CD4-positive, alpha-beta T cell treated with Interleukin-15 for 1 hour (primary cell): ENCODE data around the gene UFSP1.
A peak's percentile ranks its signal among the peaks of the same experiment; 100 is the strongest.

Source experiments
- DNase-seq: peaks from one replicate; pipeline ENCODE4 v3.0.0-alpha.2; 2020

The UFSP1 gene

GRCh38 chr7:100880645-100881044 lies 8.9 kb downstream of the UFSP1 start:
- DNase-seq = no peak

- no peak for DNase-seq
Measured at GRCh38 chr7:100879685-100880261, 9.7 kb downstream of the UFSP1 start.

DNA sequence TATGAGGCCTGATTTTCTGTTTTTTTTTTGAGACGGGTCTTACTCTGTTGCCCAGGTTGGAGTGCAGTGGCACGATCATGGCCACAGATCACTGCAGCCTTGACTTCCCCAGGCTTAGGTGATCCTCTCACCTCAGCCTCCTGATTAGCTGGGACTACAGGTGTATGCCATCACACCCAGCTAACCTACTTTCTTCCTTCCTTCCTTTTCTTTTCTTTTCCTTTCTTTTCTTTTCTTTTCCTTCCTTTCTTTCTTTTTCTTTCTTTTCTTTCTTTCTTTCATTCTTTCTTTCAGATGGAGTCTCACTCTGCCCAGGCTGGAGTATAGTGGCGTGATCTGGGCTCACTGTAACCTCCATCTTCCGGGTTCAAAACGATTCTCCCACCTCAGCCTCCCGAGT lies 10.8 kb downstream of the UFSP1 start:
- DNase-seq = no peak

- no peak for DNase-seq
Measured at GRCh38 chr7:100878013-100878412, 11.5 kb downstream of the UFSP1 start.

GRCh38 chr7:100875356-100875751 lies 14.2 kb downstream of the UFSP1 start:
- no peak for DNase-seq

GRCh38 chr7:100874577-100875355 lies 14.7 kb downstream of the UFSP1 start, which contains the start of gene SRRT:
TSS of gene SRRT (plus strand) at chr7:100875103. CDS start at chr7:100875591, 488 bp downstream.
- DNase-seq = peak; percentile 97

DNA sequence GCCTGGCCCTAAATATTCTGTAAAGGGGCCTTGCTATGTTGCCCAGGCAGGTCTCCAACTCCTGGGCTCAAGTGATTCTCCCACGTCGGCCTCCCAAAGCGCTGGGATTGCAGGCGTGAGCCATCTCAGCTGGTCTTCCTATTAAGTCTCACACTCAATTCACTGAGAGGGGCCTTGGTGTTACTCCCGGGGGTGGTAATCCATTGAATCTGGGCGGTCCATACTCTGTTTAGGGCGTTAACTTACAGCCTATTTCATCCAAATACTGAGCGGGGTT lies 15.3 kb downstream of the UFSP1 start:
- DNase-seq = no peak

DNA sequence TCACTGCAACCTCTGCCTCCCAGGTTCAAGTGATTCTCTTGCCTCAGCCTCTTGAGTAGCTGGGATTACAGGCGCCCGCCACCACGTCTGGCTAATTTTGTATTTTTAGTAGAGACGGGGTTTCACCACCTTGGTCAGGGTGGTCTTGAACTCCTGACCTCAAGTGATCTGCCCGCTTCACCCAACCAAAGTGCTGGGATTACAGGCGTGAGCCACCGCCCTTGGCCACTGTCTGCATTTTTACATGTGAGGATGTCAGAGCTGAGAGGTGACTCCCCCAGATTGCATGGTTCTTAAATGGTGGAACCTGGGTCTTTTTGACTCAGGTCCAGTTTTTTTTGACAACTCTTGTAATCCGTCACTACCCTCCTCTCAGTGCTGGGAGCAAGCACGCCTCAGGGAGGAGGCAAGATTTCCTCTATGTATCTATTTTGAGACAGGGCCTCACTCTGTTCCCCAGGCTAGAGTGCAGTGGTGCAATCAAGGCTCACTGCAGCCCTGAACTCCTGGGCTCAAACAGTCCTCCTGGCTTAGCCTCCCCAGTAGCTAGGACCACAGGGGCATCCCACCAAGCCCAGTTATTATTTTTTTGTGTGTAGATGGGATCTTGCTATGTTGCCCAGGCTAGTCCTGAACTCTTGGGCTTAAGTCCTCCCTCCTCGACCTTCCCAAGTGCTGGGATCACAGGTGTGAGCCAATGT lies 15.8 kb downstream of the UFSP1 start:
- no peak for DNase-seq

DNA sequence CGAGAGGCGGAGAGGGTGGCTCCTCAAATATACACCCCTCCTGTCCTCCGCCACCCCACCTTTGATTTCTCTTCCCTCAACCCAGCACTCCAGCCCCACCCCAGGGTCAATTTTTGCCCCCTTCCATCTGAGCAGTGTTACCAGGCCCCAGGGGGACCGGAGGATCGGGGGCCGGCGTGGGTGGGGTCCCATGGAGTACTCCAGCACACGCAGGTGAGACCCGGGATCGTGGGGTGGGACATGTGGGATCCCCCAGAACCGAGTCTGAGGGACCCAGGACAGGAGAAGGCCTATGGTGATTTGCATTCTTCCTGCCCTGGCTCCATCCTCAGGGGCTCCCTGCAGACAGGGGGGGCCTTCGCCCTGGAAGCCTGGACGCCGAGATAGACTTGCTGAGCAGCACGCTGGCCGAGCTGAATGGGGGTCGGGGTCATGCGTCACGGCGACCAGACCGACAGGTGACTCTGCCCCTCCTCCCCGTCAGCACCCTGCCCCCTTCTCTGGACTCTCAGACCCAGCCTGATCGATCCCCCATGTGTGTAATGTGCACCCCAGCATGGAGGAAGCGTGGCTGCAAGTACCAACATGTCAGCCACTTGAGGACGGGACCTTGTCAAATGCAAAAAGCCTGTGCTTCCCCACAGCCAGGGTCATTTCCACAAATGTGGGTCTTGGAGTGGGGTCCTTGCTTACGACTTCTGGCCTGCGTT lies 21.6 kb downstream of the UFSP1 start:
- no peak for DNase-seq

DNA sequence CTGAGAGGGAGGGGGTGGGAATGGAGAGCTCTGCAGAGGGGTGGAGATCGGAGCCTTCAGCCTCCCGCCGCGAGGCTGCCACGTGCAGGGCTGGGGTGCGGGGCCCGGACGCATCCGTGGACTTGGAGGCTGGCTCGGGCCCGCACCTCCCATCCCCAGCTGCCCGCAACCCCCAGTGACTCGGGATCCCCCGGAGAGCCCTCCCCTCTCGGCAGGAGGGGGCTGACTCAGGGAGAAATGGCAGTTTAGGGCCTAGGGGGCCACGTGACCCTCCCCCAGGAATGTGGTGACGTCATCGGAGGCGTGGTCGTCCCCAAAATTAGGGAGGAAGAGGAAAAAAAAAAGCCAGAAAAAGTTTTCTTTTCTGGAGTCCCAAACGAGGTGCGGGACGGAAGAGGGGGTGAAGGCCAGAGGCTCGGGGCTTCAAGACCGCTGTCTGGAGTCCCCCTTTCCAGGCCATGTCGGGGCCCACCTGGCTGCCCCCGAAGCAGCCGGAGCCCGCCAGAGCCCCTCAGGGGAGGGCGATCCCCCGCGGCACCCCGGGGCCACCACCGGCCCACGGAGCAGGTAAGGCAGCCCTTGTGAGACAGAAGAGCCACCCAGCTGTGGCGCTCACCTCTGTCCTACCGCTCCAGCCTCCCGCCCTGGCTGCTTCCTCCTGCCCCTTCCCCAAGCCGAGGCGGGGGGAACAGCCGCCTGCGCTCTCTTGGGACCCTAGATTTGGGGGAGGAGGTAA lies 22.3 kb downstream of the UFSP1 start, which contains the start of gene TRIP6:
TSS of gene TRIP6 (plus strand) at position 348 of the 736 bp plus-strand sequence. CDS start at position 459, 111 bp downstream.
- peak; percentile 46 for DNase-seq

DNA sequence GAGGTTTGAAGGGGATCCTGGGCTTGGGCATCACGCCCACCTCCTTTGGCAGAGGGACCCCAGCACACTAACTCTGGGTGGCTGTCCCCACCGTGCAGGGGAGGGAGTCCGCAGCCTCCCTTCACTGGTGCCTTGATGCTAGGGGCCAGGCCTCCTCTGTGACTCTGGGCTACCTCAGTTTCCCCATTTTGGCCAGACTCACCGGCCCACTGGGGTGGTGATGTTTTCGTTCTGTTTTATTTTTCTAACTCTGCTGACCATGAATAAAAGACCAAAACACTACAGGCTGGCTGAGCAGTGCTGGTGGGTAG lies 22.8 kb downstream of the UFSP1 start:
- DNase-seq = no peak

DNA sequence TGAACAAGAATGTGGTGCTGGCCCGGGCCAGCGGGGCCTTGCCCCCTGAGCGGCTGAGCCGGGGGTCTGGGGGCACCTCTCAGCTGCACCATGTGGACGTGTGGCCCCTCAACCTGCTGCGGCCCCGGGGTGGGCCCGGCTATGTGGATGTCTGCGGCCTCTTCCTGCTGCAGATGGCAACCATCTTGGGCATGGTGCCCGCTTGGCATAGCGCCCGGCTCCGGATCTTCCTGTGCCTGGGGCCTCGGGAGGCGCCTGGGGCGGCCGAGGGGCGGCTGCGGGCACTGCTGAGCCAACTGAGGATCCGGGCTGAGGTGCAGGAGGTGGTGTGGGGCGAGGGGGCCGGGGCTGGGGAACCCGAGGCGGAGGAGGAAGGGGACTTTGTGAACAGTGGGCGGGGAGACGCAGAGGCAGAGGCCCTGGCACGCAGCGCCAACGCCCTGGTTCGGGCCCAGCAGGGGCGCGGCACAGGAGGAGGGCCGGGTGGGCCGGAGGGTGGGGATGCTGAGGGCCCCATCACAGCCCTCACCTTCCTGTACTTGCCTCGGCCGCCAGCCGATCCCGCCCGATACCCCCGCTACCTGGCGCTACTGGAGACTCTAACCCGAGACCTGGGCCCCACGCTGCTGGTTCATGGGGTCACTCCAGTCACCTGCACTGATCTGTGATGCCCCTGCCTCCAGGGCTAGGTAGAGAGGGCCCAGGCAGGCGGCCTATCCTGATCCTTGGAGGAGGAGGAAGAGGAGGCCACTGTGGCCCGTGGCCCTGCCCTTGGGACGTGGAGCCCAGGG lies 23.4 kb downstream of the UFSP1 start:
- no peak for DNase-seq

DNA sequence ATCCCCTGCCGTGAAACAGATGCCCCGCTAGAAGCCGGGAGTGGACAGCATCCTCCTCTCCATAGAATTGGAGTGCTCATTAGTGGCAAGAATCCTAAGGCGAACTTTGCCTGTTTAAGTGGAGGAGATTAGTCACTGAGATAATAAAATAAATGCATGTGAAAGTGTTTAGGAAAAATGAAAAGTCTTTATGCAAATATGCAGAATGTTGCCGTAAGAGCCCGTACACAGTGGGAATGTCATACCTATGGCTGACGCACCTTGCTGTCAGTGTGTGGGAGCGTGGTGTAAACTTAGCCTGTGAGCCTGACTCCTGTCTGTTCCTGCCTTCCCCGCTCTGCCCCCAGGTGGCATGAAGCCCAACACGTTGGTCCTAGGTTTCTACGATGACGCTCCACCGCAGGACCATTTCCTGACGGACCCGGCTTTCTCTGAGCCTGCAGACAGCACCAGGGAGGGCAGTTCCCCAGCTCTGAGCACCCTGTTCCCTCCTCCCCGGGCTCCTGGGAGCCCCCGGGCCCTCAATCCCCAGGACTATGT lies 24.1 kb downstream of the UFSP1 start:
- DNase-seq = peak; percentile 10

DNA sequence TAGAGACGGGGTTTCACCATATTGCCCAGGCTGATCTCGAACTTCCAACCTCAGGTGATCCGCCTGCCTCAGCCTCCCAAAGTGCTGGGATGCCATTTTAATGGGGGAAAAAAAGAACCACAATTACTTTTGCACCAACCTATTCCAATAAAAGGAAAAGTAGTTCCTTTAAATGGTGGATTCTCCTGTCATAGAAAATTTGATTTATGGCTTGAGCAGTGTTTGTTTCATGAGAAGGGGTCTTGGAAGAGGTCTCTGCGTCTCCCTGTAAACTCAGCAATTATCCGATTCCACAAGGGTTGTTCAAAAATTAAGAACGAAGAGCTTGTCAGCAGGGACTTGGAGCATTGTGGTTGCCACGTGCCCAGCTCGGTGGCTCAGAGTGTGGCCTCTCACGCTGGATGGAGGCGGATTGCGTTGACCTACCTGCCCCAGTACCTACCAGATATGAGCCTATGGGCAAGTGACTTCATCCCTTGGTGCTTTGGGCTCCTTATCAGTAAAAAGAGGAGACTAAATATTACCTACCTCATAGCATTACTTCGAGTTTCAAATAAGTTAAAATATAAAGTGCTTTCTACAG lies 25.2 kb downstream of the UFSP1 start:
- no peak for DNase-seq

- DNase-seq = no peak
Measured at GRCh38 chr7:100863406-100863950, 26.0 kb downstream of the UFSP1 start.

- no peak for DNase-seq
Measured at GRCh38 chr7:100861616-100861985, 27.9 kb downstream of the UFSP1 start.

DNA sequence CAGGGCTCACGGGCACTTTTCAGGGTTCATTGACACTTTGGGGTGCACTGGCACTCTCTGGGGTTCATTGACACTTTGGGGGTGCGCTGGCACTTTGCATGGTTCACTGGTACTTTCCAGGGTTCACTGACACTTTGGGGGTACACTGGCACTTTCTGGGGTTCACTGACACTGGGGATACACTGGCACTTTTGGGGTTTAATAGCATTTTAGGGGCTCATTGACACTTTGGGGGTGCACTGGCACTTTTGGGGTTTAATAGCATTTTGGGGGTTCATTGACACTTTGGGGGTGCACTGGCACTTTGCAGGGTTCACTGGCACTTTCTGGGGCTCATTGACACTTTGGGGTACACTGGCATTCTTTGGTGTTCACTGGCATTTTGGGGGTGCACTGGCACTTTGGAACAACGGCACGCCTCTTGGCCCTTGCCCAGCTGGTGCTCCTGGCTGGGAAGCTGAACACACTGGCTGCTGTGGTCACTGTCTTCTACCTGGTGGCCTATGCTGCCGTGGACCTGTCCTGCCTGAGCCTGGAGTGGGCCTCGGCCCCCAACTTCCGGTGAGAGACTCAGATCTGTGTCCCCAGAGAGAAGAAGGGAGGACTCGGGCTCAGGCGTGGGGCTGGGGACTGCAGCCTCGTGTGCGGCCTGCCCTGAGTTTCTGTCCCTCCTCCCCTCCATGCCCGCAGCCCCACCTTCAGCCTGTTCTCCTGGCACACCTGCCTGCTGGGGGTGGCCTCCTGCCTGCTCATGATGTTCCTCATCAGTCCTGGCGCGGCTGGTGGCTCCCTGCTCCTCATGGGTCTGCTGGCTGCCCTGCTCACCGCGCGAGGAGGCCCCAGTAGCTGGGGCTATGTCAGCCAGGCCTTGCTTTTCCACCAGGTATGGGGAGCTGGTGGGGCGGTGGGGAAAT lies 28.6 kb downstream of the UFSP1 start:
- DNase-seq = no peak

GRCh38 chr7:100859856-100860255 lies 29.7 kb downstream of the UFSP1 start:
- no peak for DNase-seq

DNA sequence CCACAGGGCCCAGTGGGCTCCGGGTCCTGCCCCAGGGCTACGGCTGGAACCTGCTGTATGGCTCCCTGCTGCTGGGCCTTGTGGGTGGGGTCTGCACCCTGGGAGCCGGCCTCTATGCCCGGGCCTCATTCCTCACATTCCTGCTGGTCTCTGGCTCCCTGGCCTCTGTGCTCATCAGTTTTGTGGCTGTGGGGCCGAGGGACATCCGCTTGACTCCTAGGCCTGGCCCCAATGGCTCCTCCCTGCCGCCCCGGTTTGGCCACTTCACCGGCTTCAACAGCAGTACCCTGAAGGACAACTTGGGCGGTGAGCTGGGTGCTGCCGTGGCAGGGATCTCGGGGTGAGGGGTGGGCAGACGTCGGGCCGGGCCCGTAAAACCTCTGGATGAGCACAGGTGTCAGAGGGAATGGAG lies 32.6 kb downstream of the UFSP1 start:
- no peak for DNase-seq

DNA sequence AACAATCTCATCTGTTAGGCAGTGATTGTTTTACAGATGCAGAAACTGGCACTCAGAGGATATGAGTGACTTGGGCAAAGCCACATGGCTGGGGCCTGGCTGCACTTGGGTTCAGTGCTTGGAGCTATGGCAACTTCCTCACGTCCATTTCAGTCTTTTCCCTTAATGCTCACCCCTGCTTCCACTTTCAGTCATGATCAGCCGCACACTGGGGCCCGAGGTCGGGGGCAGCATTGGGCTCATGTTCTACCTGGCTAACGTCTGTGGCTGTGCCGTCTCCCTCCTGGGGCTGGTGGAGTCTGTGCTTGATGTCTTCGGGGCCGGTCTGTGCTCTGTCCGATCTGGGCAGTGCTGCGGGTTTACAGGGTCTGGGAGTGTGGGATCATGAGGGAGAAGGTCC lies 34.0 kb downstream of the UFSP1 start:
- DNase-seq = no peak
